GM19035 (cell line): ENCODE data around the gene BCAP31.

Experiments used
- ATAC-seq: cut with Tn5 transposase; IDR thresholded peaks from one replicate; pipeline ENCODE4 v1.9.1; 2021; ENCODE audit not compliant: unreplicated experiment

BCAP31 gene

DNA sequence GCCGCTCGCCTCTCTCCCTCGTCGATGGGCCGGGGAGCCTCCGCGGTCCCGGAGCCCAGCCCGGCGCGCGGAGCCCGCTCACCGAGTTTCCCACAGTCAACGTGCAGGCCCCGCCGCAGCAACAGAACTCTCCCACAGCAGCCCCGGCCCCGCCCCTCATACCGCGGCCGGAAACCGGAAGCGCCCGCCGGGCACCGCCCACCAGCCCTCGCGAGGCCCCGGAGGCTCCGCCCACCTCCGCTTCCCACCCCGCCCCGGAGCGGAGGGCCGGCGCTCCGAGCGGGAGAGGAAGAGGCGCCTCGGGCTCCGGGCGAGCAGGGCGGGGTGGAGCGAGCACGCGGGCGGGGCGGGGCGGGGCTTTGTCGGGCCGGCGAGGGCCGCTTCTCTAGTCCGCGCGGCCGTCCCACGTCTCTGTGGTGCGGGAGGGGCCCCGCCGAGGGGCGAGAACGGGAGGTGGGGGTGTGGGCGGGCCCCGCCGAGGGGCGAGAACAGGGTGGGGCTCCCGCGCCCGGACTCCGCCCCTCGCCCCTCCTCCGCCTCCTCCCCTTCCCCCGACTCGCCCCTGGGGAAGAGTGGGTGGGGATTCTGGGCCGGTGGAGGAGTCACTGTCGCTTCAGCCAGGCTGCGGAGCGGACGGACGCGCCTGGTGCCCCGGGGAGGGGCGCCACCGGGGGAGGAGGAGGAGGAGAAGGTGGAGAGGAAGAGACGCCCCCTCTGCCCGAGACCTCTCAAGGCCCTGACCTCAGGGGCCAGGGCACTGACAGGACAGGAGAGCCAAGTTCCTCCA is at the start of gene BCAP31, which contains the start of gene ABCD1:
TSS of gene BCAP31 (minus strand) at position 136 of the 787 bp plus-strand sequence. CDS start 1,143 bp downstream, outside the sequence.
TSS of gene ABCD1 (plus strand) at position 605 of the 787 bp plus-strand sequence. CDS start 411 bp downstream, outside the sequence.
- peak; percentile 62 for ATAC-seq

DNA sequence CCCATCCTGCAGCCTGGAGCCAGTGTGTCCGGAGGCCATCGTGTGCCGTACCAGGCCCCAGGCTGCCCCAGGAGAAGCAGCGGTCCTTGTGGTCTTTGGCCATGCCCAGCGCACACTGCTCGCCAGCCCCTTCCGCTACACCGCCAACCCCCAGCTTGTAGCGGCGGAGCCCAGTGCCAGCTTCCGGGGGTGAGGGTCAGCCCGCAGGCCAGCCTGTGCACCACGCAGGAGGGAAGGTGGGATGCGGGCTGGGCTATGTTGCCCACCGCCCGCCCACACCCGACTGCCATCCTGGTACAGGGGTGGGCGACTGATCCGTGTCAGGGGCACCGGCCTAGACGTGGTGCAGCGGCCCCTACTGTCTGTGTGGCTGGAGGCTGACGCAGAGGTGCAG is 49.0 kb upstream of the BCAP31 start:
- ATAC-seq = no peak

DNA sequence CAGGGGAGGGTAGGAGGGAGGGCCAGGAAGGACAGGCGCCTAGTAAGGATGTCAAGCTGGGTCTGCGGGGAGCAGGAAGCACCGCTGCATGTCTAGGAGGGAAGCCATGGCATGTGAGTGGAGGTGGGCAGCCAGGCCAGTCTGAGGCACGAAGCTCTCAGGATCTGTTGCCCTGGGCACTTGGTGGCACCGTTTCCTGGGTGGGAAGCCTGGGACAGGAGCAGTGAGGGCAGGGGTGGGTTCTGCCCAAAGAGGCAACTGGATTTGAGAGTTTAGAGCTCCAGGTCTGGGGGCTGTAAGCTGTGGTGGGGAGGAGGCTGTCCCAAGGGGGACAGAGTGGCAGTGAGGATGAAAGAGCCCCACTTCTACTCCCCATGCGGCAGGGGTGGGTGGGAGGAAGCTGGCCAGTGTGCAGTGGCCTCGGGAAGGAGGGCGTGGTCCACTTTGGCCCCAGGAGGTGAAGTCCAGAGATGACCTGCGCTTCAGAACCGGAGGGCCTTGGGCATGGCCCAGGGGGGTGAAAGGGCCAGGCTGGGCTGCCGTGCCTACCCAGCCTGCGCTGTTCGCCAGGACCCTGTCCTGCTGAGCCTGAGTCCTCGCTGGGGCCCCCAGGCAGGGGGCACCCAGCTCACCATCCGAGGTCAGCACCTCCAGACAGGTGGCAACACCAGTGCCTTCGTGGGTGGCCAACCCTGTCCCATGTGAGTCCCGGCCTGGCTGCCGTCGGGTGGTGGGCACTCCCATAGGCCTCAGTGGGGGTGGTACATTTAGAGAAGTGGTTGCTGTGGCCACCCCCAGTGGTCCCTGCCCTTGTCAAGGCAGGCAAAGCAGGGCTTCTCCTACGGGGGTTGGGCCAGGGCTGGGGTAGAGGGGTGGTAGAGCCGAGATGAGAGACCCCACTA is 48.4 kb upstream of the BCAP31 start:
- ATAC-seq = no peak

DNA sequence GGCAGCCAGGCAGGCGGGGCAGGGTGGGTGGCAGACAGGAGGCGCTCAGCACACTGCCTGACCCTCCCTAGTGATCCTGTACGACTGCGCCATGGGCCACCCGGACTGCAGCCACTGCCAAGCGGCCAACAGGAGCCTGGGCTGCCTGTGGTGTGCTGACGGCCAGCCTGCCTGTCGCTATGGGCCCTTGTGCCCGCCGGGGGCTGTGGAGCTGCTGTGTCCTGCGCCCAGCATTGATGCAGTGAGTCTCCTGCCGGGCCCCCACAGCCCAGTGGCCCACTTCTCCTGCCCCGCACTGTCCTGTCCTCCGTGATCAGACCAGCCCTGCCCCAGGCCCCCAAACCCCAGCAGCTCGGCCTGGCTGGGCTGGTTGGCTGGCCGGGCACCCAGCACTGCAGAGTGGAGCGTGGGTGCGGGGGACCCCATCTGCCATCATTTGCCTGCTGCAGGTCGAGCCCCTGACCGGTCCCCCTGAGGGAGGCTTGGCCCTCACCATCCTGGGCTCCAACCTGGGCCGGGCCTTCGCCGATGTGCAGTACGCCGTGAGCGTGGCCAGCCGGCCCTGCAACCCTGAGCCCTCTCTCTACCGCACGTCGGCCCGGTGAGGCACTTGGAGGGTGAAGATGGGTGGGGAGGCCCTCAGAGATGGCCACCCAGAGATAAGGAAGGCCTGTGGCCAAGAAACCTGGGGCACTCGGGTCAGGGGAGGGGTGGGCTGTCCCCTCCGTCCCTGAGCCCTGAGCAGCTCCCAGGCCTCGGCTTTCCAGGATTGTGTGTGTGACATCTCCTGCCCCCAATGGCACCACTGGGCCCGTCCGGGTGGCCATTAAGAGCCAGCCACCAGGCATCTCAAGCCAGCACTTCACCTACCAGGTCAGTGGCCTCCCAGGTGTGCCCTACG is 47.5 kb upstream of the BCAP31 start:
- no peak for ATAC-seq

DNA sequence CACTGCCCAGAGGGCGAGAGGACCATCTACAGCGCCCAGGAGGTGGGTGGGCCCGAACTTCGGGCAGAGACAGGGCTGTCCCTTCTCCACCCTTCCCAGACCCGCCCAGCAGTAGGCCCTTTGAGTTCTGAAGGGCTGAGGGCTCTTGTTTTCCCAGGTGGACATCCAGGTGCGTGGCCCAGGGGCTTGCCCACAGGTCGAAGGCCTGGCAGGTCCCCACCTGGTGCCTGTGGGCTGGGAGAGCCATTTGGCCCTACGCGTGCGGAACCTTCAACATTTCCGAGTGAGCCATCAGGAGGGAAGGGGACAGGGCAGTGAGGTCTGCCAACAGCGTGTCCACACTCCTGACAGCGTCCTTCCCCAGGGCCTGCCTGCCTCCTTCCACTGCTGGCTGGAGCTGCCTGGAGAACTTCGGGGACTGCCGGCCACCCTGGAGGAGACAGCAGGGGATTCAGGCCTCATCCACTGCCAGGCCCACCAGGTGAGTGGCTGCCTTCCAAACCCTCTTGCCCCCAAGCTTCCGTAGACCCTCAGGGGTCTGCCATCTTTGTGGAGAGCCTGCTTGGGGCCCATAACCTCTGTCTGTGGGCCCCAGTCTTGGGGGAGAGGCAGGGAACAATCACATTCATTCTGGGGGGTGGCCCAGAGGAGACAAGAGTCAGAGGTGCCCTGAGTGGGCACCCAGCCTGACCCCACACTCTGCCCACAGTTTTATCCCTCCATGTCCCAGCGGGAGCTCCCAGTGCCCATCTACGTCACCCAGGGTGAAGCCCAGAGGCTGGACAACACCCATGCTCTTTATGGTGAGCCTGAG is 46.6 kb upstream of the BCAP31 start:
- no peak for ATAC-seq

DNA sequence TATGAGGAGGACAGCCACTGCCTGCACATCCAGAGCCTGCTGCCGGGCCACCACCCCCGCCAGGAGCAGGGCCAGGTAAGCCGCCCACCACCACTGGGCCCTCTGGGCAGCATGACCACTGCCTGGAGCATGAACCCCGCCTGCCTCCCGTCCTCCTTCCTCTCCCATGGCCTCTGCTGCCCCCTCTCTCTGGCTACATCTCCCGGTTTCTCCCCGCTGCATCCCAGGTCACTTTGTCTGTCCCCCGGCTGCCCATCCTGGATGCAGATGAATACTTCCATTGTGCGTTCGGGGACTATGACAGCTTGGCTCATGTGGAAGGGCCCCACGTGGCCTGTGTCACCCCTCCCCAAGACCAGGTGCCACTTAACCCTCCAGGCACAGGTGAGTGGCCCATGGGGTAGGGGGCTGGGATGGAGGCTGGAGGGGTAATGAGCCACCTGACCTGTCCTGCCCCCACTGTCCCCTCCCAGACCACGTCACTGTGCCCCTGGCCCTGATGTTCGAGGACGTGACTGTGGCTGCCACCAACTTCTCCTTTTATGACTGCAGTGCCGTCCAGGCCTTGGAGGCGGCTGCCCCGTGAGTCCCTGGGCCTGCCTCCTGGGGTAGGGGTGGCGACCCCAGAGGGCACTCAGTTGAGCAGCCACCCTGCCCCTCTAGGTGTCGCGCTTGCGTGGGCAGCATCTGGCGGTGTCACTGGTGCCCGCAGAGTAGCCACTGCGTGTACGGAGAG is 45.8 kb upstream of the BCAP31 start:
- ATAC-seq = no peak

DNA sequence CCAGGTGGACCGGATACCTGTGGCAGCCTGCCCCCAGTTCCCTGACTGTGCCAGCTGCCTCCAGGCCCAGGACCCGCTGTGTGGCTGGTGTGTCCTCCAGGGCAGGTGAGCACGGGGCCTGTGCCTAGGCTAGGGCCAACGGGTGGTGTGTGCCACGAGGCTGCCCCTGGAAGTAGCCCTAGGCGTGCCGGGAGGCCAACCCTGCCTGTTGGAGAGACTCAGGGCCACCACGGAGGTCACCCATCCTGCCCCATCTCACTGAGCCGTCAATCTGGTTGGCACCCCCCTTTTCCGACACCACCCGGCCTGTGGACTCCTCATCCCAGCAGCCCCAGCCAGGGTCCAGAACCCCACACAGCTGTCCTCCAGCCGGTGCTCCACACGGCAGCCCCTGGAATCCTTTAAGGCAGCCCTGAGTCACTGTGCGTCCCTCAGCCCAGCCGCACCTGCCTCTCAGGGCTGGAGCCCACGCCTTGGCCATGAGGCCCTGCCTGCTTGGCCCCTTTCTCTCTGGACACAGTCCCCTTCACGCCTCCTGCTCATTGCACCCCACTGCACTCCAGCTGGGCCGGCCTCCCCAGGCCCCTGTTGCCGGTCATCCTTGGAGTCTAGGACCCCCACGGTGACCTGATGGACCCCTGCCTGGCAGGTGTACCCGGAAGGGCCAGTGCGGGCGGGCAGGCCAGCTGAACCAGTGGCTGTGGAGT is 45.1 kb upstream of the BCAP31 start:
- ATAC-seq = no peak

DNA sequence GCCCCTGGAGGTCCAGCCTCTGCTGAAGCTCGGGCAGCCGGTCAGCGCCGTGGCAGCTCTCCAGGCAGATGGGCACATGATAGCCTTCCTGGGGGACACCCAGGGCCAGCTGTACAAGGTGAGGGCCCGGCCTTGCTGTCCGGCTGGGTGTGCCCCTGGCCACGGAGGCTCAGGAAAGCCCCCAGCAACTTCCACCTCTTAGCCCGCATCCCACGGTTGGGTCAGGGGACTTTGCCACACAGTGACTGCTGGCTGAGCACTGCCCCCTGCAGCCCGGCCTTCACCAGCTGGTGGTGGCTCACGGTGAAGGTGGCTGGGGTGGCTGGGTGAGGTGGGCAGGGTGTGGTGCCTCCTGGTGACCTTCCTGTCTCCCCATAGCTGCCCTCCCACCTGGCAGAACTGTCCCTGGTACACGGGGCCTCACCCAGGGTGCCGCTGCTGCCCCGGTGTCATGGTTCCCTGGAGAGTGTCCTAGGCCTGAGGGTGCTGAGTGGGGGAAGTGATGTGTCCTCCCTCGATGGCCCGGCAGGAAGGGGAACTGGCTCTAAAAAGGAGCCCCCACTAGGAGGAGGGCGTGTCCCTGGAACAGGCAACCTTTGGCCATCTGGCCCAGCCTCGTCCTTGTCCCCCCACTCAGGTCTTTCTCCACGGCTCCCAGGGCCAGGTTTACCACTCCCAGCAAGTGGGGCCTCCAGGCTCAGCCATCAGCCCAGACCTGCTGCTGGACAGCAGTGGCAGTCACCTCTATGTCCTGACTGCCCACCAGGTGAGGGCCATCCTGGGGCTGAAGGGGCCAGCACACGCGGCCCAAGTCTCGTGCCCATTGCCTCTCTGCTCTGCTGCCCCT is 44.3 kb upstream of the BCAP31 start:
- ATAC-seq = no peak

DNA sequence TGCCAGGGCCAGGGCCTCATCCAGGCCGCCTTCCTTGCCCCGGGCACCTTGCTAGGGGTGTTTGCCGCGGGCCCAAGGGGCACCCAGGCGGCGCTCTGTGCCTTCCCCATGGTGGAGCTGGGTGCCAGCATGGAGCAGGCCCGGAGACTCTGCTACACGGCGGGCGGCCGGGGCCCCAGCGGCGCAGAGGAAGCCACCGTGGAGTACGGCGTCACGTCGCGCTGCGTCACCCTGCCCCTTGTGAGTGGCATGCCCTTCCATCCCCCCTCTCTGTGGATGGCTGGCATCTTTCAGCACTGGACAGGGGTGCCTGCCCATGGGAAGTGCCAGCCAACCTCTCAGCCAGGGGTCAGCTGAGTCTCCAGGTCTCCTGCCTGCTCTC is 43.5 kb upstream of the BCAP31 start:
- no peak for ATAC-seq

DNA sequence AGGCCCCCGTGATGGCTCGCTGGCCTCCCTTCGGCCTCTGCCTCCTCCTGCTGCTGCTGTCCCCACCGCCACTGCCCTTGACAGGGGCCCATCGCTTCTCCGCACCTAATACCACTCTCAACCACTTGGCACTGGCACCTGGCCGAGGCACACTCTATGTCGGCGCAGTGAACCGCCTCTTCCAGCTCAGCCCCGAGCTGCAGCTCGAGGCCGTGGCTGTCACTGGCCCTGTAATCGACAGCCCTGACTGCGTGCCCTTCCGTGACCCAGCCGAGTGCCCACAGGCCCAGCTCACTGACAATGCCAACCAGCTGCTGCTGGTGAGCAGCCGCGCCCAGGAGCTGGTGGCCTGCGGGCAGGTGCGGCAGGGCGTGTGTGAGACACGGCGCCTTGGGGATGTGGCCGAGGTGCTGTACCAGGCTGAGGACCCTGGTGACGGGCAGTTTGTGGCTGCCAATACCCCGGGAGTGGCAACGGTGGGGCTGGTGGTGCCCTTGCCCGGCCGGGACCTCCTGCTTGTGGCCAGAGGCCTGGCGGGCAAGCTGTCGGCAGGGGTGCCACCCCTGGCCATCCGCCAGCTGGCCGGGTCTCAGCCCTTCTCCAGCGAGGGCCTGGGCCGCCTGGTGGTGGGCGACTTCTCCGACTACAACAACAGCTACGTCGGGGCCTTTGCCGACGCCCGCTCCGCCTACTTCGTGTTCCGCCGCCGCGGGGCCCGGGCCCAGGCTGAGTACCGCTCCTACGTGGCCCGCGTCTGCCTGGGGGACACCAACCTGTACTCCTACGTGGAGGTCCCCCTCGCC is 42.9 kb upstream of the BCAP31 start:
- no peak for ATAC-seq

DNA sequence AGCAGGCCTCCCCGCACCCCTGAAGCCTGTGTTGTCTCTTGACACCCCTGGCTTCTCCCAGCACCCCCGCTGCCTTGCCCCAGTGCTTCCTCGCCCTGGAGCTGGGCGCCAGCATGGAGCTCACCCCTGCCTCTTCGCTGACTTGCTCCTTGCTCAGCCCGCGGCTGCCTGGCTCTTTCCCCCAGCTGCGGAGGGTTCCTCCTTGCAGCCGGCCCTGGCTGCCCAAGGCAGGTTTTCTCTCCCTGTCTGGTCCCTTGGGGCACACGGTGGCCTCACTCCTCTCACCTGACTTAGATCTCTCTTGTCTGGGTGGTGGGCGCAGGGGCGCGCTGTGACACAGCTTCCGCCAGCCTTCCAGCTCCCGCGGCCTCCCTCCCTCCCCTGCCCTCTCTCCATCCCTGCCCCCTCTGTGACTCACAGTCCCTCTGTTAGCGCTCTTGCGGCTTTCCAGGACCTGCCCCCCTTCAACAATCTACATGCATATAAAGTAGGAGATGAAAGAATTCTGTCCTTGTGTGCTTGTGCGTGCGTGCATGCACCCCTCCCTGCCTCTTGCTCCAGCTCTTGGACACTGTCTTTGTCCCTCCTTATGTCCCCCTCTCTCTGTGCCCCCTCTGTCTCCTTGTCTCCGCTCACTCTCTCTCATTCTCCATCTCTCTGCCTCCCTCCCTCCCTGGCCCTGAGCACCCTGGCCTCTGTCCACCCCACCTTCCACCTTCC is 42.1 kb upstream of the BCAP31 start:
- no peak for ATAC-seq

DNA sequence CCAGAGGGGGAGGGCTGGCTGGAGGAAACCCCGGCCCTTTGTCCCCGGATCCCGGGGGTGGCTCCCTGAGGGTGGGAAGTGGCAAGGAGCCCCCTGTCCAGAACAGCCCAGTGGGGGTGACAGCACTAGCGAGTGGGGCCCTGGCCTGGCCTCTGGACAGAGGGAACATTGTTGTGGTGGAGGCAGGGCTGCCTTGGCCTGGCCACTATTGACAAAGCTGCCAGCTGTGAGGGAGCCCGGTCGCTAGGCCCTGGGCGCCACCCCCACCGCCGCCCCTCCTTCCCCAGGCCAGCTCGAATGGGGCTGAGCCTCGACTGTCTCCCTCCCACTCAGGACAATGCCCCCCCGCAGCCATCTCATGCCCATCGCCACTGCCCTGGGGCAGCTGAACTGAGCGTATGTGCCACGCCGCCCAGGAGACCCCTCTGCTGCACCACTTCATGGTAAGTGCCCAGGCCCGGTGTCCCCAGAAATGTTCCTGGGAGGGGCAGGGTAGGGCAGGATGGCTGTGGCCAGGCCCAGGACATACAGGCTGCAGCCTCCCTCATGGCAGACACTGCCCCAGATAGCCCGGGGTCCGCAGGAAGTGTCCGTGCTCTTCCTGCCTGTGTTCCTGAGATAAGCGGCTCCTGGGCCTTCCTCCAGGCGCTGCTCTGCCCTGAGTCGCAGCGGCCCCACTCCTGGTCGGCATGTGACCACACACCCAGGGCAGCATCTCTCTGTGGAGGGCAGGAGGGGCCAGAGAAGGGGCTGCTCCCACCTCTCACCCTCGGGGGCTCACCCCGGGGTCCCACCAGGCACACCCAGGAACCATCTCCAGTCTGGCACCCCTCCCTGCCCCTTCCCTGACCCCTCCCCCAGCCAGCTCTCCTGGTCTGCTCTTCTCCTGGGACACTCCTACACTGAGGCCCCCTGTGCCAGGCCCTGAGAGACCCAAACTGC is 41.2 kb upstream of the BCAP31 start:
- ATAC-seq = no peak

DNA sequence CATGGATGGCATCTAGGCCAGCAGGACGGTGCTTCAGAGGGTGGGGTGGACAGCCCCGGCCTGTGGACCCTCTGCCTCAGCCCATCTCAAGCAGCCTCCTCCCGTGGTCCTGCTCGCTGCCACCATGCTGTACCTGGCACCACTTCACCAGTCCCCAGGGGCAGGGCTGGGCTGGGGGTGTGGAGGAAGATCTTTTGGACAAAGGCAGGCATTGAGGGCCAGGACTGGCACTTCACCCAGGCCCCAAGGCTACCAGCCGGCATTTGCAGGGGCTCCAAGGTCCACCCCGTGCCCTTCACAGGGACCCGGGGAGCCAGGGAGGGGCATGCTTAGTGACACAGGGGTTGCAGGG is 40.6 kb upstream of the BCAP31 start:
- no peak for ATAC-seq

DNA sequence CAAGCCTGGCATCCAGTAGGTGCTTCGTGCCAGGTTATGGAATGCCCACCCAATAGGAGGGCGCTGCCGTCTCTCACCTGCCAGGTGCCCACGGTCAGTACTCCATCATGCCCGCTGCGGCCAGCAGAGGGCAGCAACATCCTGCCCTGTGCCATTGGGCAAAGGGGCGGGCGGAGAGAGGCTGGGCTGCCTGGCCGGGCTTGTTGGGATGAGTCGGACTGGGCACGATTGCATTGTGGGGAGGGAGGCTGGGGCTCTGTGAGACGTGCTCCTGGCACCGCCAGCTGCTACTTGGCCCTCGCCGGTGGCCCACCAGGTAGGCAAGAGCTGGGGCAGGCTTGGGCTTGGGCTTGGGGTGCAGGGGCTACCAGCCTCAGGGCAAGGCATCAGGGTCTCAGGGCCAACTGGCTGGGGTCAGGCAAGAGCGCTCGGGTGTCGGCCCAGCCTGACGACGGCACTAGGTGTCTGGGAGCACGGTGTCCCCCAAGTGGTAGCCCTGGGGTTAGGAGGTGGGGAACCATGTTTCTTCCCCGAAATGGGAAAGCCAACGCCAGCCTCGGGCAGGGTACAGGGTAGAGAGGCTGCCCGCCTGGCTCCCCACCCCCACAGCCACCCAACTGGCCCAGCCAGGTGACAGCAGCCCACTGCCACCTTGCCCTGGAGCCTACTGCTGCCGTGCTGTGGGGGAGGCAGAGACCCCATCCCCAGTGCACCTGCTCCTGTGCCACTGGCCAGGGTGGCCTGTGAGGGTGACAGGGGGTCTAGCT is 40.0 kb upstream of the BCAP31 start, which contains the start of gene PLXNB3:
TSS of gene PLXNB3 (plus strand) at position 261 of the 767 bp plus-strand sequence. CDS start 1,287 bp downstream, outside the sequence.
- no peak for ATAC-seq
